ENCODE measurements around the gene MAST2.

DNA sequence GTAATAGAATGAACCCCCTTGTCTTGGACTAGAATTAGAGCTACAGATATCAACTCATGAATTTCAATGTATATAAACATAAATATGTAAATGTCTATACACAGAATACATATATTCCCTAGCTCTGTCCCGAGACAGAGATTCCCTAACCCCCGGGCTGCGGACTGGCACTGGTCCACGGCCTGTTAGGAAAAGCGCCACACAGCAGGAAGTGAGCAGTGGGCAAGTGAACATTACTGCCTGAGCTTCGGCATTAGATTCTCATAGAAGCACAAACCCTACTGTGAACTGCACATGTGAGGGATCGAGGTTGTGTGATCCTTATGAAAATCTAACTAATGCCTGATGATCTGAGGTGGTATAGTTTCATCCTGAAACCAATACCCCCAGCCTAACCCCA is 277.8 kb downstream of the MAST2 start:
- TF ChIP-seq, protein P1, sequence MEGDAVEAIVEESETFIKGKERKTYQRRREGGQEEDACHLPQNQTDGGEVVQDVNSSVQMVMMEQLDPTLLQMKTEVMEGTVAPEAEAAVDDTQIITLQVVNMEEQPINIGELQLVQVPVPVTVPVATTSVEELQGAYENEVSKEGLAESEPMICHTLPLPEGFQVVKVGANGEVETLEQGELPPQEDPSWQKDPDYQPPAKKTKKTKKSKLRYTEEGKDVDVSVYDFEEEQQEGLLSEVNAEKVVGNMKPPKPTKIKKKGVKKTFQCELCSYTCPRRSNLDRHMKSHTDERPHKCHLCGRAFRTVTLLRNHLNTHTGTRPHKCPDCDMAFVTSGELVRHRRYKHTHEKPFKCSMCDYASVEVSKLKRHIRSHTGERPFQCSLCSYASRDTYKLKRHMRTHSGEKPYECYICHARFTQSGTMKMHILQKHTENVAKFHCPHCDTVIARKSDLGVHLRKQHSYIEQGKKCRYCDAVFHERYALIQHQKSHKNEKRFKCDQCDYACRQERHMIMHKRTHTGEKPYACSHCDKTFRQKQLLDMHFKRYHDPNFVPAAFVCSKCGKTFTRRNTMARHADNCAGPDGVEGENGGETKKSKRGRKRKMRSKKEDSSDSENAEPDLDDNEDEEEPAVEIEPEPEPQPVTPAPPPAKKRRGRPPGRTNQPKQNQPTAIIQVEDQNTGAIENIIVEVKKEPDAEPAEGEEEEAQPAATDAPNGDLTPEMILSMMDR (IDR thresholded peaks at IDR 0.05; ENCODE audit: extremely low read depth in 1 of 2, insufficient read depth in 1 of 2, low read depth in 1 of 2, low read length in 2 of 2): no peak
- TF ChIP-seq, protein P2, sequence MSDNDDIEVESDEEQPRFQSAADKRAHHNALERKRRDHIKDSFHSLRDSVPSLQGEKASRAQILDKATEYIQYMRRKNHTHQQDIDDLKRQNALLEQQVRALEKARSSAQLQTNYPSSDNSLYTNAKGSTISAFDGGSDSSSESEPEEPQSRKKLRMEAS (IDR thresholded peaks at IDR 0.05; ENCODE audit: insufficient read depth, insufficient read length): no peak
- TF ChIP-seq POLR2A (IDR thresholded peaks at IDR 0.05; ENCODE audit: low read depth, low read length) (no peak), EZH2 (IDR thresholded peaks at IDR 0.05; ENCODE audit: borderline replicate concordance, low read depth, low read length, severe bottlenecking) (no peak), POLR2AphosphoS5 (IDR thresholded peaks at IDR 0.05; ENCODE audit: insufficient read depth, low read depth, low read length) (no peak), MYC (IDR thresholded peaks at IDR 0.05; ENCODE audit: low read depth, low read length) (no peak), JUN (IDR thresholded peaks at IDR 0.05; ENCODE audit: borderline replicate concordance, insufficient read depth, insufficient read length, low read depth) (no peak), FOS (IDR thresholded peaks at IDR 0.05; ENCODE audit: borderline replicate concordance, insufficient read depth, low read length) (no peak), GATA2 (IDR thresholded peaks at IDR 0.05; ENCODE audit: insufficient read depth, insufficient read length, low read depth, low read length) (no peak)

Data from endothelial cell of umbilical vein (primary cell).